Measurements from ENCODE around the gene ACBD6.
"Not testable (repeated sequence)": the region's sequence is repeated elsewhere in the genome, so short reads cannot be mapped to it uniquely, and the experiment has no call there.

The ACBD6 gene

GRCh38 chr1:180486092-180486491 is 16.3 kb downstream of the ACBD6 start:
- DNase-seq = no peak

GRCh38 chr1:180484490-180484889 is 17.9 kb downstream of the ACBD6 start:
- DNase-seq = no peak

- DNase-seq = no peak
These were observed 19.7 kb downstream of the ACBD6 start for GRCh38 chr1:180482425-180483275.

- no peak for DNase-seq
These were observed 32.3 kb downstream of the ACBD6 start for GRCh38 chr1:180470031-180470430.

GRCh38 chr1:180468311-180468710 is 34.1 kb downstream of the ACBD6 start:
- no peak for DNase-seq

GRCh38 chr1:180462102-180462501 is 40.3 kb downstream of the ACBD6 start:
- DNase-seq = no peak

GRCh38 chr1:180461682-180462081 is 40.7 kb downstream of the ACBD6 start:
- not testable (repeated sequence) for DNase-seq

- no peak for DNase-seq
These were observed 43.6 kb downstream of the ACBD6 start for GRCh38 chr1:180458807-180459206.

GRCh38 chr1:180456191-180456590 is 46.2 kb downstream of the ACBD6 start:
- DNase-seq = no peak

- DNase-seq = no peak
These were observed 50.9 kb downstream of the ACBD6 start for GRCh38 chr1:180451504-180451903.

GRCh38 chr1:180444522-180444921 is 57.9 kb downstream of the ACBD6 start:
- DNase-seq = no peak

GRCh38 chr1:180440335-180440734 is 62.0 kb downstream of the ACBD6 start:
- no peak for DNase-seq

- no peak for DNase-seq
These were observed 66.8 kb downstream of the ACBD6 start for GRCh38 chr1:180435566-180435965.

GRCh38 chr1:180433873-180434272 is 68.5 kb downstream of the ACBD6 start:
- DNase-seq = no peak

GRCh38 chr1:180431683-180432082 is 70.7 kb downstream of the ACBD6 start:
- DNase-seq = no peak

- no peak for DNase-seq
These were observed 73.3 kb downstream of the ACBD6 start for GRCh38 chr1:180428782-180429695.

- no peak for DNase-seq
These were observed 76.4 kb downstream of the ACBD6 start for GRCh38 chr1:180425952-180426351.

- DNase-seq = no peak
These were observed 77.4 kb downstream of the ACBD6 start for GRCh38 chr1:180424848-180425457.

- DNase-seq = no peak
These were observed 80.8 kb downstream of the ACBD6 start for GRCh38 chr1:180421614-180422013.

GRCh38 chr1:180421145-180421544 is 81.2 kb downstream of the ACBD6 start:
- DNase-seq = not testable (repeated sequence)

- no peak for DNase-seq
These were observed 86.3 kb downstream of the ACBD6 start for GRCh38 chr1:180415985-180416633.

GRCh38 chr1:180415236-180415848 is 87.0 kb downstream of the ACBD6 start:
- DNase-seq = no peak
